Pancreas (tissue), 10 donors: ENCODE data around the gene KIF23. TPM values are rescaled to one million over a fixed set of nuclear protein-coding genes. Genes with fewer than 3 reads are reported as not detected.
A peak's percentile ranks its signal among the peaks of the same experiment; 100 is the strongest.
"Not testable (repeated sequence)": the region's sequence is repeated elsewhere in the genome, so short reads cannot be mapped to it uniquely, and the experiment has no call there.

Source experiments
- ATAC-seq, 4 donors: fragments of 200-7000 bp; cut with Tn5 transposase; one replicate each; pipeline versions ENCODE4 v1.8.0 to v1.9.1; 2020; ENCODE audit warnings: mild to moderate bottlenecking in 4 of 4, moderate library complexity in 4 of 4
- DNase-seq, 6 donors: peaks; one replicate each; pipeline ENCODE4 v3.0.0-alpha.2; 2020
- FAIRE-seq: peaks from 2 replicates; lab custom pipeline; 2012; peaks lifted over from hg19 to GRCh38; lab: Jason Lieb, UNC
- H3K27ac ChIP-seq, 4 donors: fragments of 200-600 bp; sonication (generic); 1 replicate in 3 of 4; 2 replicates in 1 of 4; pipeline versions ENCODE4 v1.5.0 to v1.8.0; 2020
- H3K27me3 ChIP-seq, 4 donors: fragments of 200-600 bp; one replicate each; pipeline ENCODE4 v1.8.0; 2021
- H3K36me3 ChIP-seq, 3 donors: fragments of 200-600 bp; sonication (generic) in 1 of 3; one replicate each; pipeline versions ENCODE4 v1.5.0 to v1.8.0; 2020 to 2021
- H3K4me1 ChIP-seq, 3 donors: fragments of 200-600 bp; one replicate each; pipeline ENCODE4 v1.8.0; 2021
- H3K4me3 ChIP-seq, 4 donors: fragments of 200-600 bp; sonication (generic) in 2 of 4; one replicate each; pipeline versions ENCODE4 v1.5.0 to v1.8.0; 2020 to 2021
- H3K9me3 ChIP-seq, 4 donors: fragments of 200-600 bp; one replicate each; pipeline ENCODE4 v1.8.0; 2021
- WGBS, 2 donors: extraction: QIAGEN DNeasy Blood & Tissue Kit; methylation state at CpG; one replicate each; pipeline ENCODE4 v1.1.7; 2013; 5-methylcytosine and 5-hydroxymethylcytosine counted together
- intact Hi-C, 3 donors: fragments of 100-400 bp; cut with DNase I; formaldehyde crosslinking; loops; one replicate each; pipeline versions ENCODE4 v1.11.1 to v1.14.2; 2022
- polyA plus RNA-seq, 2 donors: library from polyadenylated mRNA; stranded (reverse); fragments of 200-250 nt; gene quantifications; one replicate each; pipeline ENCODE4 v1.2.3, GENCODE V29; 2013
- total RNA-seq, 6 donors: library from RNA; stranded (reverse); fragmentation: NEBNext Ultra II Directional in 4 of 6; extraction: Animal tissue kit (Norgen Biotek cat#: 25700) in 4 of 6; gene quantifications; one replicate each; pipeline versions ENCODE4 v1.2.1 to v1.2.4, GENCODE V29; 2021 to 2023
- TF ChIP-seq, protein P1 (sequence below), 4 donors: fragments of 200-600 bp; sonication (generic) in 3 of 4; IDR thresholded peaks; one replicate each; pipeline versions ENCODE4 v1.5.0 to v1.8.0; 2021; ENCODE audit warnings: antibody characterized with exemption in 4 of 4
- donor health status: healthy with polysubstance abuse.
- donor health status: DM: no; HTN: no; CAD: no; lungs with moderate emphysema.
- donor health status: DM: no; HTN: no; CAD: no.
- donor health status: control.
- donor health status: control.
- donor health status: Bipolar disorder and iron deficiency.
- donor health status: DM: yes; HTN: yes; CAD: no.
- donor health status: DM: no; HTN: no; CAD: no.
- donor health status: DM: no; HTN: no; CAD: no.
- donor health status: DM: yes; HTN: yes; CAD: no.

The KIF23 gene
- total and polyA plus RNA-seq, 8 donors = 0.19 to 2.0 (median 0.88) TPM

DNA sequence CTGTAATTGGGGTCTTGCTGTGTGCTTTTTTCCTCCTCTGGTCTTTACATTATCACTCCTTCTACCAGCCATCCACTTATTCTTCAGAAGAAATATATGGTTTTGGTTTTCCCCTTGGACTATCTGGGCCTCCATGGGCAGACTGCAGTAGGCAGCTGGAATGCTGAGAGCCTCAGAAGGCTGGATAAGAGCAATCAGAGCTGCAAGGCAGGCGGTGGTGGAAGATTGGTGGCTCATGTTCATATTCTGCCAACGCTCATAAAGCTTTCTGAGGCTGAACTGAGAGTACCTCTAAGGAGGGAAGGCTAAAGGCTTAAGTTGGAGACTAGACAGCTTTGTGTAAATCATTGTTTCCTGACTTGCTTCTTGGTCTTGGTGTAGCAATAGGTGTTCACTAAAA is 32.8 kb downstream of the KIF23 start:
- Histone ChIP-seq H3K36me3 (no peaks in the 10 kb centered on the region), H3K4me3 (no peak overlapping the region), H3K9me3 (no peaks in the 10 kb centered on the region), H3K27me3 (no peaks in the 10 kb centered on the region), H3K4me1 (peaks cover 0 to 2% (median 0%) of the 10 kb centered on the region in 3 donors), H3K27ac (no peak overlapping the region)
- TF ChIP-seq, protein P1, sequence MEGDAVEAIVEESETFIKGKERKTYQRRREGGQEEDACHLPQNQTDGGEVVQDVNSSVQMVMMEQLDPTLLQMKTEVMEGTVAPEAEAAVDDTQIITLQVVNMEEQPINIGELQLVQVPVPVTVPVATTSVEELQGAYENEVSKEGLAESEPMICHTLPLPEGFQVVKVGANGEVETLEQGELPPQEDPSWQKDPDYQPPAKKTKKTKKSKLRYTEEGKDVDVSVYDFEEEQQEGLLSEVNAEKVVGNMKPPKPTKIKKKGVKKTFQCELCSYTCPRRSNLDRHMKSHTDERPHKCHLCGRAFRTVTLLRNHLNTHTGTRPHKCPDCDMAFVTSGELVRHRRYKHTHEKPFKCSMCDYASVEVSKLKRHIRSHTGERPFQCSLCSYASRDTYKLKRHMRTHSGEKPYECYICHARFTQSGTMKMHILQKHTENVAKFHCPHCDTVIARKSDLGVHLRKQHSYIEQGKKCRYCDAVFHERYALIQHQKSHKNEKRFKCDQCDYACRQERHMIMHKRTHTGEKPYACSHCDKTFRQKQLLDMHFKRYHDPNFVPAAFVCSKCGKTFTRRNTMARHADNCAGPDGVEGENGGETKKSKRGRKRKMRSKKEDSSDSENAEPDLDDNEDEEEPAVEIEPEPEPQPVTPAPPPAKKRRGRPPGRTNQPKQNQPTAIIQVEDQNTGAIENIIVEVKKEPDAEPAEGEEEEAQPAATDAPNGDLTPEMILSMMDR (IDR thresholded peaks at IDR 0.05) = no peak
- FAIRE-seq (no peak), DNase-seq (no peak), ATAC-seq (no peak)
- intact Hi-C loops = no loop called here
- 92 to 100% methylated on average over 2 of the region's 2 CpGs for WGBS, 2 donors

DNA sequence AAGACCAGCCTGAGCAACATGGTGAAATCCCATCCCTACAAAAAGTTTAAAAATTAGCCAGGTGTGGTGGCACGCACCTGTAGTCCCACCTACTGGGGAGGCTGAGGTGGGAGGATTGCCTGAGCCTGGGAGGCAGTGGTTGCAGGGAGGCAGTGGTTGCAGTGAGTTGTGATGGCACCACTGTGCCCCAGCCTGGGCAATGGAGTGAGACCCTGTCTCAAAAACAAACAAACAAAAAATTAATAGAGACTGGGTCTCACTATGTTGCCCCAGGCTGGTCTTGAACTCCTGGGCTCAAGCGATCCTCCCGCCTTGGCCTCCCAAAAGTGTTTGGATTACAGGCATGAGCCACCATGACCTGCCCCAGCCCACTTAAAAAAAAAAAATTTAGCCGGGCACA is 36.1 kb downstream of the KIF23 start:
- ATAC-seq, H3K27ac ChIP-seq, DNase-seq, intact Hi-C loops, H3K9me3 ChIP-seq, H3K36me3 ChIP-seq, H3K27me3 ChIP-seq, H3K4me3 ChIP-seq, FAIRE-seq: not testable (repeated sequence)
- WGBS, 2 donors = 99 to 100% methylated on average over 4 of the region's 4 CpGs
- peaks cover 8 to 18% (median 11%) of the 10 kb centered on the region in 3 donors for H3K4me1 ChIP-seq

DNA sequence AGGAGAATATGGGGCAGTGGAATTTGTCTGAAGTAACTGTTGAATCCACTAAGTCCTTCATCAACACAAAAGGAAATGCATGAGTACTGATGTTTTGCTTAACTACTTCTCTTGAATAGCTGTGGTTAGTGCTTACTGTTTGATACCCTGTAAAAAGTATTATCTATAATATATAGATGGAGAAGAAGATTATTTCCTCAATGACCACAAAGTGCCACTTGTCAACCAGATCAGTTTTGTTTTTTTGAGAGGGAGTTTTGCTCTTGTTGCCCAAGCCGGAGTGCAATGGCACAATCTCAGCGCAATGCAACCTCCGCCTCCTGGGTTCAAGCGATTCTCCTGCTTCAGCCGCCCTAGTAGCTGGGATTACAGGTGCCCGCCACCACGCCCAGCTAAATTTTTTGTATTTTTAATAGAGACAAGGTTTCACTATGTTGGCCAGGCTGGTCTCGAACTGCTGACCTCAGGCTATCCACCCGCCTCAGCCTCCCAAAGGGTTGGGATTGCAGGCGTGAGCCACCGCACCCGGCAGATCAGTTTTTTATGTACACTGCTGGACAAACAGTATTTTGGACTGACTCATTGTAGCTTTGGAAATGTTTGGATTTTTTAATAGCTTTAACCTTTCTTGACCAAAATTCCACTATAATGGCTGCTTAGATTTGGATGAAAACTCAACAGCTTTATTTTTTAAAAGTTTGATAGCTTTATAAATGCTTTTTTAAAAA is 37.0 kb downstream of the KIF23 start:
- H3K36me3 ChIP-seq = peaks cover 0 to 13% (median 5%) of the 10 kb centered on the region in 3 donors
- no peaks in the 10 kb centered on the region for H3K9me3 ChIP-seq
- intact Hi-C loops = no loop called here
- H3K4me1 ChIP-seq = peaks cover 8 to 21% (median 11%) of the 10 kb centered on the region in 3 donors
- WGBS, 2 donors = 95% methylated on average over 12 of the region's 12 CpGs
- DNase-seq = no peak
- TF ChIP-seq, protein P1 (IDR thresholded peaks at IDR 0.05) = no peak
- H3K27ac ChIP-seq = no peak overlapping the region
- H3K4me3 ChIP-seq = no peak overlapping the region
- FAIRE-seq = no peak
- no peak for ATAC-seq
- H3K27me3 ChIP-seq = no peaks in the 10 kb centered on the region

DNA sequence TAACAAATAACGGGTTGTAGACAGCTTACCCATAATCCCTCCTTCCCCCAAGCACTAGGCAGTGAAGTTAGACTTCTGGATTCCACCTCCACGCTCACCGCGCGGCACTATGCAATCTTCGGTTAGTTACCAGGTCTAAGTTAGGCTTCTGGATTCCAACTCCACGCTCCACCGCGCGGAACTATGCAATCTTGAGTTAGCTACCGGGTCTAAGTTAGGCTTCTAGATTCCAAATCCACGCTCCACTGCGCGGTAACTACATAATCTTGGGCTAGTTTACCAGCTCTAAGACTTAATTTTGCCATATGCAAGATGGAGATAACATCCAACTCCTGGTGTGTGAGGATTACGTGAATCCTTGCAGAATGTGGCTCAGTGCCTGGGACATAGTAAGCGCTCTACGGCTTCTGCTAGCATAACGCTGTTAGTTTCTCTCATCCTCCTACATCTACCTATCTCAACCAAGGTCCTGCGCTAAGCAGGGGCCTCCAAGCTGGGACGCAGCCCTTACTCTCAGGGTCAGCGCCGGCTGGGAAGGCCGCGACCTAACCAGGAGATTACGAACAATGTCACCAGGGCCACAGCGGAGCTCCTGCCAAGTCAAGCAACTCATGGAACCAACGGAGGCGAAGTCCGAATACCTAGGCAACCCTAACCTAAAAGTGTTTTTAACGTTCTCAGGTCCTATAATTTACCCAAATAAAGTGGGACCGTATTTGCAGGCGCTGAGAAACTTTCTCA is 38.0 kb downstream of the KIF23 start:
- Histone ChIP-seq H3K27ac (peak overlapping the region; percentile 81 to 87 (median 86)), H3K9me3 (no peaks in the 10 kb centered on the region), H3K4me3 (peak overlapping the region; percentile 82 to 95 (median 92)), H3K36me3 (peaks cover 0 to 23% (median 12%) of the 10 kb centered on the region in 3 donors), H3K27me3 (no peaks in the 10 kb centered on the region), H3K4me1 (peaks cover 8 to 21% (median 11%) of the 10 kb centered on the region in 3 donors)
- DNase-seq = no peak
- intact Hi-C loops = no loop called here
- TF ChIP-seq, protein P1 (IDR thresholded peaks at IDR 0.05) = no peak
- FAIRE-seq = no peak
- peak; percentile 28 to 55 (median 52) for ATAC-seq
- WGBS, 2 donors = 17 to 21% methylated on average over 32 of the region's 32 CpGs

DNA sequence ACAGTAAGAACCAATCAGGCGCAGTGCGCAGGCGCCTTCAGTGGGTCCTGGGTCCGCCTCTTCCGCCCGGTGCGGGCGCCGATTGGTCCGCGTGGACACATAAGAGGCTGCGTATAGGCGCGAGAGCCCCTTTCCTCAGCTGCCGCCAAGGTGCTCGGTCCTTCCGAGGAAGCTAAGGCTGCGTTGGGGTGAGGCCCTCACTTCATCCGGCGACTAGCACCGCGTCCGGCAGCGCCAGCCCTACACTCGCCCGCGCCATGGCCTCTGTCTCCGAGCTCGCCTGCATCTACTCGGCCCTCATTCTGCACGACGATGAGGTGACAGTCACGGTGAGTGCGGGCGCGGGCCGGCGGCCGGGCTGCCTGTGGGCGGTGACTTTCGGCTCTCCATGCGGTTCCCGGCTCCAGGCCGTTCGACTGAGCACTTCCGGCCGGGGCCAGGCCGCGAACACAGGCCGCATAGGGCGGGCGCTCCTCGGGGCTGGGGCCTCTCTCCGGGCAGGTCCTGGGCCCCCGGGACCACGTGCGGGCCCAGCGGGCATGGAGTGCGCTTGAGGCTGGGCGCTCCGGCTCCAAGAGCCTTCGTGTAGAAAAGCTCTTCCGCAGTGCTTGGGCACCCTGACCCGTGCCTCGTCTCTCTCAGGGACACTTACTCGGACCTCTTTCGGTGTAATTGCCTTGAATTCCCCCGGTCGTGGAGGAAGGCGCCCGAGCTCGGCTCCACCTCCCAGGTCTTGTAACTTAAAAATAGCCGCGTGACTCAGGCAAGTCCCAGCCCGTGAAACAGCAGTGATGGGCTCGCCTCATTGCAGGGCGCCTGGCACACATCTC is 38.8 kb downstream of the KIF23 start, which contains the start of gene RPLP1:
RPLP1 (plus strand) TSS at position 127 of the 830 bp plus-strand sequence; CDS start at position 258, 131 bp downstream.
- no peak for FAIRE-seq

More for the DNA sequence above, 38.8 kb downstream of the KIF23 start, which contains the start of gene RPLP1:
- no peaks in the 10 kb centered on the region for H3K9me3 ChIP-seq
- no peaks in the 10 kb centered on the region for H3K27me3 ChIP-seq
- peaks cover 0 to 25% (median 12%) of the 10 kb centered on the region in 3 donors for H3K36me3 ChIP-seq
- peak; percentile 93 to 99 (median 96) for DNase-seq
- H3K4me3 ChIP-seq = peak within 1 kb of the TSS; percentile 82 to 95 (median 92)
- TF ChIP-seq, protein P1 (IDR thresholded peaks at IDR 0.05) = no peak
- WGBS, 2 donors = 0% methylated on average over 65 to 77 of the region's 77 CpGs
- H3K4me1 ChIP-seq = peaks cover 8 to 21% (median 11%) of the 10 kb centered on the region in 3 donors
- H3K27ac ChIP-seq = peak within 1 kb of the TSS; percentile 81 to 87 (median 86)
- peak; percentile 95 to 98 (median 96) for ATAC-seq
- intact Hi-C loops = no loop called here
